PC-9 (cell line): ENCODE results near the gene RSBN1L. TPM values are rescaled to one million over a fixed set of nuclear protein-coding genes. Genes with fewer than 3 reads are reported as not detected.

Experiments used
- BruUV-seq: library from RNA; stranded (reverse); fragments of 400-500 nt; replicated peaks from 2 replicates; lab custom pipeline; 2021; lab: Mats Ljungman, UMichigan
- CTCF ChIA-PET: fragments of 300-600 bp; sonication (Branson Sonifier 250); formaldehyde crosslinking; loops from one replicate; lab custom pipeline; 2022; ENCODE audit warnings: antibody characterized with exemption; lab: Charles Lee
- POLR2A ChIA-PET: fragments of 300-600 bp; sonication (Branson Sonifier 250); formaldehyde crosslinking; loops from one replicate; lab custom pipeline; 2022; ENCODE audit warnings: antibody characterized with exemption; ENCODE audit not compliant: unreplicated experiment; lab: Charles Lee
- DNase-seq, 2 experiments: peaks; one replicate each; pipeline versions ENCODE4 v3.0.0 to v3.0.0-alpha.2; 2015 to 2022; ENCODE audit warnings: mixed read lengths in 1 of 2
- H2AFZ ChIP-seq: fragments of 200-600 bp; sonication (generic); 2 replicates; pipeline ENCODE4 v1.8.1; 2017; ENCODE audit warnings: antibody characterized with exemption
- H3F3A ChIP-seq: fragments of 200-600 bp; sonication (generic); 2 replicates; pipeline ENCODE4 v1.8.1; 2017; ENCODE audit warnings: antibody characterized with exemption, mild to moderate bottlenecking, low read depth; ENCODE audit not compliant: insufficient read depth
- H3K27ac ChIP-seq: fragments of 200-600 bp; sonication (generic); 2 replicates; pipeline ENCODE4 v1.6.1; 2016; ENCODE audit warnings: mixed run types
- H3K27me3 ChIP-seq: fragments of 200-600 bp; sonication (generic); 2 replicates; pipeline ENCODE4 v1.6.1; 2016; ENCODE audit warnings: low read depth, mixed run types; ENCODE audit not compliant: insufficient read depth
- H3K36me3 ChIP-seq: fragments of 200-600 bp; sonication (generic); 2 replicates; pipeline ENCODE4 v1.6.1; 2016; ENCODE audit warnings: low read depth, mixed run types
- H3K4me1 ChIP-seq: fragments of 200-600 bp; sonication (generic); replicated peaks from 2 replicates; pipeline ENCODE4 v1.6.1; 2016; ENCODE audit warnings: mixed run types; ENCODE audit not compliant: insufficient read depth
- H3K4me2 ChIP-seq: fragments of 200-600 bp; sonication (generic); 2 replicates; pipeline ENCODE4 v1.6.1; 2017; ENCODE audit warnings: mixed run types
- H3K4me3 ChIP-seq: fragments of 200-600 bp; sonication (generic); 2 replicates; pipeline ENCODE4 v1.6.1; 2016; ENCODE audit warnings: mixed run types
- H3K79me2 ChIP-seq: fragments of 200-600 bp; sonication (generic); 2 replicates; pipeline ENCODE4 v1.6.1; 2017; ENCODE audit warnings: low read depth, mixed run types
- H3K9me2 ChIP-seq: fragments of 200-600 bp; sonication (generic); 2 replicates; pipeline ENCODE4 v1.8.1; 2017; ENCODE audit warnings: mild to moderate bottlenecking; ENCODE audit not compliant: insufficient read depth
- H3K9me3 ChIP-seq: fragments of 200-600 bp; sonication (generic); 2 replicates; pipeline ENCODE4 v1.8.1; 2016; ENCODE audit warnings: low read depth; ENCODE audit not compliant: insufficient read depth
- H4K20me1 ChIP-seq: fragments of 200-600 bp; sonication (generic); 2 replicates; pipeline ENCODE4 v1.8.1; 2017; ENCODE audit not compliant: insufficient read depth
- EZH2 ChIP-seq: fragments of 200-600 bp; sonication (generic); IDR thresholded peaks from 2 replicates; pipeline ENCODE4 v1.8.0; 2017; ENCODE audit warnings: antibody characterized with exemption, low read depth
- intact Hi-C: fragments of 100-400 bp; cut with micrococcal nuclease; formaldehyde crosslinking; loops from one replicate; pipeline ENCODE4 v1.10.0; 2022; ENCODE audit not compliant: unreplicated experiment
- total RNA-seq: library from RNA; stranded (reverse); gene quantifications from 2 replicates; pipeline ENCODE4 v1.2.3, GENCODE V29; 2021
- TF ChIP-seq, protein P1 (sequence below): fragments of 200-600 bp; sonication (generic); conservative IDR thresholded peaks from 2 replicates; pipeline ENCODE4 v1.6.1; 2017; ENCODE audit warnings: mixed run types, antibody characterized with exemption, mild to moderate bottlenecking, moderate library complexity

The RSBN1L gene
- total RNA-seq, 1 experiment from 2014 or later, result 20.7 TPM

DNA sequence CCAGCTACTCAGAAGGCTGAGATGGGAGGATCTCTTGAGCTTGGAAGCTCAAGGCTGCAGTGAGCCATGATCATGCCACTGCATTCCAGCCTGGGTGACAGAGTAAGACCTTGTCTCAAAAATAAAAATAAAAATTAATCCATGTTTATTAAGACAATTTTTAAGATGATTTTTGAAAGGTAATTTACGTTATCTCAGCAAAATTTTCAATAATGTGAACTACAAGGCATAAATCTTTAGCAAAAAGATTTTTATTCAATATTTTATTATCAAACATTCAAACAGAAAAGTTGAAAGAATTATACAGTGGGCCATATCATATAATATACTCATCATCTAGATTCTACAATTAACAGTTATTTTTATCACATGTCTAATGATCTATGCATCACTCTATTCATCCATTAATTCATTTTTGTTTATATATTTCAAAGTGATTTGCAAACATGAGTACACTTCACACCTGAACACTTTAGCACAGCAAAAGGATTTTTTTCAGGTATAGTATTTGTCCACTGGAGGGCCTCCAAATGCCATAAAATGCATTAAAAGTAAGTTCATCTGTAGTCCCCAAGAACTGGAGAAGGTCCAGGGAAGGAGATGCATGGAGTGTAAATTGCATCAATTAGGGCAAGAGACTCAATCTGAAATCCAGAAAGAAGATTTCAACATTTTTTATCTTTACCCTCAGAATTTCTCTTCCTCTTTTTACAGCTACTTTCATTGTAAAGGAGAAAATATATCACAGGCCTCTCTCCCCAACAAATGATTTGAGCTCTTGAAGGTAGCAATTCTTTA lies 38.6 kb upstream of the RSBN1L start:
- peak in 1 of 2 experiments; percentile 50 for DNase-seq
- ChIA-PET POLR2A (no interaction called here), CTCF (interaction anchor here (0.6 to 1.8 kb wide), 4 partner anchors 16 to 276 kb away, joined by 3 to 8 read pairs (median 4); no protein-coding TSS in a partner anchor)
- H3K9me2 ChIP-seq, result no peaks in the 10 kb centered on the region
- intact Hi-C loops, result loop anchor here (1.0 to 10.0 kb wide), 5 partner anchors 39 to 567 kb away; partner anchors contain the start of gene RSBN1L
- no peak for TF ChIP-seq EZH2
- TF ChIP-seq, protein P1, sequence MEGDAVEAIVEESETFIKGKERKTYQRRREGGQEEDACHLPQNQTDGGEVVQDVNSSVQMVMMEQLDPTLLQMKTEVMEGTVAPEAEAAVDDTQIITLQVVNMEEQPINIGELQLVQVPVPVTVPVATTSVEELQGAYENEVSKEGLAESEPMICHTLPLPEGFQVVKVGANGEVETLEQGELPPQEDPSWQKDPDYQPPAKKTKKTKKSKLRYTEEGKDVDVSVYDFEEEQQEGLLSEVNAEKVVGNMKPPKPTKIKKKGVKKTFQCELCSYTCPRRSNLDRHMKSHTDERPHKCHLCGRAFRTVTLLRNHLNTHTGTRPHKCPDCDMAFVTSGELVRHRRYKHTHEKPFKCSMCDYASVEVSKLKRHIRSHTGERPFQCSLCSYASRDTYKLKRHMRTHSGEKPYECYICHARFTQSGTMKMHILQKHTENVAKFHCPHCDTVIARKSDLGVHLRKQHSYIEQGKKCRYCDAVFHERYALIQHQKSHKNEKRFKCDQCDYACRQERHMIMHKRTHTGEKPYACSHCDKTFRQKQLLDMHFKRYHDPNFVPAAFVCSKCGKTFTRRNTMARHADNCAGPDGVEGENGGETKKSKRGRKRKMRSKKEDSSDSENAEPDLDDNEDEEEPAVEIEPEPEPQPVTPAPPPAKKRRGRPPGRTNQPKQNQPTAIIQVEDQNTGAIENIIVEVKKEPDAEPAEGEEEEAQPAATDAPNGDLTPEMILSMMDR, result peak; percentile 73
- peaks cover 27% of the 10 kb centered on the region for H3F3A ChIP-seq
- H3K9me3 ChIP-seq, result no peaks in the 10 kb centered on the region
- no peak overlapping the region for H3K4me3 ChIP-seq
- H3K79me2 ChIP-seq, result no peaks in the 10 kb centered on the region
- no peaks in the 10 kb centered on the region for H3K4me1 ChIP-seq
- H3K27ac ChIP-seq, result no peak overlapping the region
- no peaks in the 10 kb centered on the region for H3K27me3 ChIP-seq
- H3K36me3 ChIP-seq, result peaks cover 4% of the 10 kb centered on the region; the same call in 1 of the 2 replicates
- H4K20me1 ChIP-seq, result no peaks in the 10 kb centered on the region
- no peak overlapping the region for H2AFZ ChIP-seq
- no TSS peak for BruUV-seq
- no peak overlapping the region for H3K4me2 ChIP-seq

DNA sequence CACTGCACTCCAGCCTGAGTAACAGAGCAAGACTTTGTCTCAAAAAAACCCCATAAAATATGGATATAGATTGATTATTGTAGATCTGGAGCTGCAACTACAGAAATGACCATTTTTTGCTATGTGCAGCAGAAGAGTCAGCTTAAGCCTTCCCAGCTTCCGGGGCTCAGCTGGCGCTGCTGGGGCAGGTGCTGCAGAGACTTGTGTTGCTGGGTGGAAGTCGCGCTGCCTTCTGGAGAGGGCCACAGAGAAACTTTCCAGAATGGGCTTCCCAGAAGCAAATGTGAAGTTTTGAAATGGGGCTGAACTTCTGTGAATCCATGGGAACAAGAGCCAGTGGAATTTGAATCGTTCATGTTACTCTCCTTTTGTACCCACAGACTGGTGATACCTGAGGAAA lies 37.3 kb upstream of the RSBN1L start:
- DNase-seq, result no peak
- BruUV-seq, result no TSS peak
- no peak overlapping the region for H3K27ac ChIP-seq
- no peak overlapping the region for H3K4me3 ChIP-seq
- no peaks in the 10 kb centered on the region for H3K9me3 ChIP-seq
- TF ChIP-seq EZH2, result no peak
- TF ChIP-seq, protein P1, result no peak
- no peaks in the 10 kb centered on the region for H3K4me1 ChIP-seq
- peaks cover 4% of the 10 kb centered on the region; the same call in 1 of the 2 replicates for H3K36me3 ChIP-seq
- ChIA-PET POLR2A (interaction anchor here (0.6 kb wide), 2 partner anchors 20 to 28 kb away, joined by 3 to 10 read pairs; no protein-coding TSS in a partner anchor), CTCF (interaction anchor here (0.6 to 1.8 kb wide), 5 partner anchors 62 to 889 kb away, joined by 4 to 8 read pairs (median 6); no protein-coding TSS in a partner anchor)
- intact Hi-C loops, result loop anchor here (5.0 to 10.0 kb wide), 2 partner anchors 273 to 566 kb away; no protein-coding TSS in a partner anchor
- H3K79me2 ChIP-seq, result no peaks in the 10 kb centered on the region
- no peaks in the 10 kb centered on the region for H4K20me1 ChIP-seq
- H3K4me2 ChIP-seq, result no peak overlapping the region
- no peak overlapping the region for H2AFZ ChIP-seq
- no peaks in the 10 kb centered on the region for H3K27me3 ChIP-seq
- peaks cover 27% of the 10 kb centered on the region for H3F3A ChIP-seq
- no peaks in the 10 kb centered on the region for H3K9me2 ChIP-seq

DNA sequence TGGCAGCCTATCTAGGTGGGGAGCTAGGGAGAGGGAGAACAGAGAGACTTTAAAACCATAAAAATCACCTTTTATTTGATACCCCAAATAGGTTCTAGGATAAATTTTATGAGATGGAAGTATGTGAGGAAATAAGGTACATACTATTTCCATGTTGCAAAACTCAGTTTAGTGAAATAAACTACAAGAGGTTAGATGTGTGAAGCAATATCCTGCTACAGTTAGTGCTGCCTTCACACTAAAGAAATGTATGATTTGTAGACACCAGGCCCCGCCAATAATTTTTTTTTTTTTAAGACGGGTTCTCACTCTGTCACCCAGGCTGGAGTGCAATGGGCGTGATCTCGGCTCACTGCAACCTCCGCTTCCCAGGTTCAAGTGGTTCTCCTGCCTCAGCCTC lies 34.4 kb upstream of the RSBN1L start:
- peaks cover 4% of the 10 kb centered on the region; the same call in 1 of the 2 replicates for H3K36me3 ChIP-seq
- H3K4me1 ChIP-seq, result no peaks in the 10 kb centered on the region
- intact Hi-C loops, result no loop called here
- no peaks in the 10 kb centered on the region for H3K79me2 ChIP-seq
- H3K27ac ChIP-seq, result no peak overlapping the region
- H3K4me2 ChIP-seq, result no peak overlapping the region
- no peaks in the 10 kb centered on the region for H3K9me2 ChIP-seq
- H4K20me1 ChIP-seq, result no peaks in the 10 kb centered on the region
- TF ChIP-seq, protein P1, result no peak
- TF ChIP-seq EZH2, result no peak
- no peak for DNase-seq
- H3K27me3 ChIP-seq, result no peaks in the 10 kb centered on the region
- no TSS peak for BruUV-seq
- no peaks in the 10 kb centered on the region for H3K9me3 ChIP-seq
- CTCF ChIA-PET, result no interaction called here
- POLR2A ChIA-PET, result no interaction called here
- no peak overlapping the region for H2AFZ ChIP-seq
- peaks cover 10% of the 10 kb centered on the region; the same call in 1 of the 2 replicates for H3F3A ChIP-seq
- no peak overlapping the region for H3K4me3 ChIP-seq
